HEK293 (cell line): ENCODE data around the gene PTH2R.
"Not testable (repeated sequence)": the region's sequence is repeated elsewhere in the genome, so short reads cannot be mapped to it uniquely, and the experiment has no call there.

Source experiments
- CTCF ChIA-PET: fragments of 350-600 bp; formaldehyde crosslinking; extraction: SDS; loops from one replicate; lab custom pipeline; 2021; ENCODE audit warnings: antibody characterized with exemption; lab: Yijun Ruan, JAX
- POLR2A ChIA-PET: fragments of 300-600 bp; formaldehyde crosslinking; extraction: SDS; loops from one replicate; lab custom pipeline; 2020; ENCODE audit warnings: antibody characterized with exemption, inconsistent platforms; lab: Yijun Ruan, JAX
- H3K27ac ChIP-seq: fragments of 200-500 bp; sonication (Bioruptor generic); 2 replicates; pipeline ENCODE4 v1.5.1; 2014; ENCODE audit warnings: low read depth, low read length, control low read depth, inconsistent platforms; ENCODE audit errors: extremely low read depth
- H3K36me3 ChIP-seq, 2 experiments: fragments of 200-500 bp in 1 of 2; sonication (Bioruptor generic) in 1 of 2; 1 replicate in 1 of 2; 2 replicates in 1 of 2; pipeline ENCODE4 v1.5.1; 2014 to 2017; ENCODE audit warnings: inconsistent platforms in 2 of 2, low read length in 2 of 2; ENCODE audit not compliant: control insufficient read depth in 2 of 2, insufficient read depth in 1 of 2
- H3K4me1 ChIP-seq: fragments of 200-500 bp; sonication (Bioruptor generic); 2 replicates; pipeline ENCODE4 v1.5.1; 2014; ENCODE audit warnings: mild to moderate bottlenecking, low read length, inconsistent platforms; ENCODE audit not compliant: control insufficient read depth, insufficient read depth
- H3K4me3 ChIP-seq: 2 replicates; pipeline ENCODE4 v1.5.1; 2011; ENCODE audit warnings: low read depth, mild to moderate bottlenecking, control low read depth, low read length, moderate library complexity
- H3K9me3 ChIP-seq: fragments of 200-500 bp; sonication (Bioruptor generic); 2 replicates; pipeline ENCODE4 v1.5.1; 2014; ENCODE audit warnings: low read depth, low read length, inconsistent platforms; ENCODE audit not compliant: control insufficient read depth, insufficient read depth
- HOXA7 ChIP-seq: sonication (generic); formaldehyde crosslinking; IDR thresholded peaks from 2 replicates; pipeline ENCODE4 v1.8.1; 2022; ENCODE audit warnings: missing genetic modification reagents, borderline replicate concordance
- HOXC10 ChIP-seq: sonication (generic); formaldehyde crosslinking; IDR thresholded peaks from 2 replicates; pipeline ENCODE4 v1.8.1; 2023; ENCODE audit warnings: mild to moderate bottlenecking, missing genetic modification reagents
- PRDM1 ChIP-seq: fragments of 450-650 bp; formaldehyde crosslinking; IDR thresholded peaks from 2 replicates; pipeline ENCODE4; 2016; ENCODE audit warnings: missing biosample characterization, missing genetic modification characterization
- ZFP37 ChIP-seq: fragments of 450-650 bp; formaldehyde crosslinking; IDR thresholded peaks from 2 replicates; pipeline ENCODE4 v1.5.1; 2016; ENCODE audit warnings: missing biosample characterization, missing genetic modification characterization
- ZFP41 ChIP-seq: fragments of 450-650 bp; formaldehyde crosslinking; IDR thresholded peaks from 2 replicates; pipeline ENCODE4 v1.5.1; 2016; ENCODE audit warnings: missing biosample characterization, missing genetic modification characterization, borderline replicate concordance
- ZNF138 ChIP-seq: fragments of 450-650 bp; formaldehyde crosslinking; IDR thresholded peaks from 2 replicates; pipeline ENCODE4 v1.5.1; 2016; ENCODE audit warnings: missing biosample characterization, missing genetic modification characterization, borderline replicate concordance
- ZNF16 ChIP-seq: fragments of 450-650 bp; formaldehyde crosslinking; IDR thresholded peaks from 2 replicates; pipeline ENCODE4 v1.5.1; 2016; ENCODE audit warnings: low read depth, missing biosample characterization, missing genetic modification characterization
- ZNF169 ChIP-seq: fragments of 450-650 bp; formaldehyde crosslinking; IDR thresholded peaks from 2 replicates; pipeline ENCODE4 v1.5.1; 2016; ENCODE audit warnings: missing biosample characterization, missing genetic modification characterization
- ZNF174 ChIP-seq: fragments of 450-650 bp; formaldehyde crosslinking; IDR thresholded peaks from 2 replicates; pipeline ENCODE4 v1.5.0; 2017; ENCODE audit warnings: missing biosample characterization, mild to moderate bottlenecking, missing genetic modification characterization
- ZNF202 ChIP-seq: fragments of 450-650 bp; formaldehyde crosslinking; IDR thresholded peaks from 2 replicates; pipeline ENCODE4 v1.5.1; 2016; ENCODE audit warnings: missing biosample characterization, missing genetic modification characterization, borderline replicate concordance
- ZNF221 ChIP-seq: fragments of 450-650 bp; formaldehyde crosslinking; IDR thresholded peaks from 2 replicates; pipeline ENCODE4 v1.5.1; 2017; ENCODE audit warnings: missing biosample characterization, missing genetic modification characterization, borderline replicate concordance
- ZNF239 ChIP-seq: fragments of 450-650 bp; formaldehyde crosslinking; IDR thresholded peaks from 2 replicates; pipeline ENCODE4 v1.5.1; 2016; ENCODE audit warnings: missing biosample characterization, missing genetic modification characterization
- ZNF423 ChIP-seq: fragments of 450-650 bp; formaldehyde crosslinking; IDR thresholded peaks from 2 replicates; pipeline ENCODE4 v1.5.1; 2016; ENCODE audit warnings: missing biosample characterization, missing genetic modification characterization
- ZNF433 ChIP-seq: fragments of 450-650 bp; formaldehyde crosslinking; IDR thresholded peaks from 2 replicates; pipeline ENCODE4 v1.5.1; 2016; ENCODE audit warnings: missing biosample characterization, missing genetic modification characterization, low read depth
- ZNF530 ChIP-seq: fragments of 450-650 bp; formaldehyde crosslinking; IDR thresholded peaks from 2 replicates; pipeline ENCODE4 v1.5.1; 2016; ENCODE audit warnings: low read depth, missing biosample characterization, missing genetic modification characterization
- ZNF548 ChIP-seq: fragments of 450-650 bp; formaldehyde crosslinking; IDR thresholded peaks from 2 replicates; pipeline ENCODE4 v1.5.1; 2016; ENCODE audit warnings: missing biosample characterization, missing genetic modification characterization
- ZNF626 ChIP-seq: fragments of 450-650 bp; sonication (Bioruptor Pico); formaldehyde crosslinking; IDR thresholded peaks from 2 replicates; pipeline ENCODE4 v1.5.1; 2018; ENCODE audit warnings: missing biosample characterization, missing genetic modification characterization, inconsistent platforms
- ZNF664 ChIP-seq: fragments of 450-650 bp; formaldehyde crosslinking; IDR thresholded peaks from 2 replicates; pipeline ENCODE4 v1.5.1; 2016; ENCODE audit warnings: missing biosample characterization, missing genetic modification characterization
- ZNF707 ChIP-seq: fragments of 450-650 bp; formaldehyde crosslinking; IDR thresholded peaks from 2 replicates; pipeline ENCODE4 v1.5.1; 2016; ENCODE audit warnings: missing biosample characterization, missing genetic modification characterization
- ZNF785 ChIP-seq: fragments of 450-650 bp; formaldehyde crosslinking; IDR thresholded peaks from 2 replicates; pipeline ENCODE4 v1.5.1; 2016; ENCODE audit warnings: missing biosample characterization, missing genetic modification characterization
- ZSCAN30 ChIP-seq: fragments of 450-650 bp; IDR thresholded peaks from 2 replicates; pipeline ENCODE4 v1.5.1; 2018; ENCODE audit warnings: missing biosample characterization, mild to moderate bottlenecking, missing genetic modification characterization, moderate library complexity
- TF ChIP-seq, protein P1 (sequence below): fragments of 450-650 bp; formaldehyde crosslinking; IDR thresholded peaks from 2 replicates; pipeline ENCODE4 v1.5.1; 2016; ENCODE audit warnings: missing biosample characterization, missing genetic modification characterization, borderline replicate concordance
- TF ChIP-seq, protein P2 (sequence below): fragments of 450-650 bp; formaldehyde crosslinking; IDR thresholded peaks from 2 replicates; pipeline ENCODE4 v1.5.1; 2016; ENCODE audit warnings: missing biosample characterization, missing genetic modification characterization

The PTH2R gene

DNA sequence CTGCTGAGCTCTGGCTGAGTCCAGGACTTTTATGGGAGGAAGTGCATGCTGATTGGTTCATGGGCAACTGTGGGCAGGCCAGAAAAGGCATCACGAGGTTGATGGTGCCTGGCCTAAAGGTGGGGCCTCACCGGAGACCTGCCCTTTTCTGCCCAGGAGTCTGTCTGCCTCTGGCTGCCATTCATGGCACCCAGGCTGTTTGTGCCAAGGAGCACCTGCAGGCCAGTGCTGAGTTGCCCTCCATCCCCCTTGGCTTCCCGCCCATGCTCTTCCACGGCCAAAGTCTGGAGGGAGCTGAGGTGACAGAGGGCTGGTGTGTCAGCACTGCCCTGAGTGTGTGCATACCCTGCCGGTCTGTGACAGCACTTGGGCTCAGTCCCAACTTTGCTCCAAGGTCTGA, 123.2 kb downstream of the PTH2R start:
- Histone ChIP-seq H3K4me3 (no peak overlapping the region), H3K9me3 (no peaks in the 10 kb centered on the region)
- CTCF ChIA-PET: interaction anchor here (0.7 kb wide), 1 partner anchor 64 kb away, joined by 4 read pairs; no protein-coding TSS in a partner anchor
- TF ChIP-seq ZNF626 (tag by site-specific recombination) (no peak), ZNF202 (tag by site-specific recombination) (no peak), ZNF169 (tag by site-specific recombination) (no peak), ZNF174 (no peak), HOXC10 (CRISPR knock-in tag) (no peak)
- TF ChIP-seq, all 188 proteins: peak for 0
- no peaks in the 10 kb centered on the region for H3K36me3 ChIP-seq
- H3K27ac ChIP-seq: no peak overlapping the region
- POLR2A ChIA-PET: no interaction called here
- H3K4me1 ChIP-seq: no peaks in the 10 kb centered on the region

DNA sequence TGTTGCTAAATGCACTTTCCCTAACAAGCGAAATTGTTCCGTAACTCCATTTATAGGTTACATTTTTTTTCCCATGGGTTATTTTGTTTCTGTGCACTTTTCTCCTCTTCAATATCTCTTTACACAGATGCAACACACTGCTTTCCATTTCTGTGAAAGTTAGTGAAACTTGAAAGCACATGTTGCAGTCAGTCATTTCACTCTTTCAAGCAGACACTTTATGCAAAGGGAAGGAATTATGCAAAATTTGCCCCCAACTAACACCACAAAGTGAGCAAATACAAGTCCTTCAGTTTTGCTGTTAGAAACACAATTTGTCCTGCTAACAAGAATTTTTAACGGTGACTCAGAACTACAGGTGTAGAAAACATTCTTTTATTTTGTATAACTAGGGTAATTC, 124.8 kb downstream of the PTH2R start:
- TF ChIP-seq HOXA7 (CRISPR knock-in tag) (no peak), ZNF221 (tag by site-specific recombination) (no peak), ZNF548 (tag by site-specific recombination) (no peak), PRDM1 (tag by site-specific recombination) (peak; percentile 66), ZNF433 (tag by site-specific recombination) (no peak), ZNF138 (tag by site-specific recombination) (no peak)
- TF ChIP-seq, protein P1, sequence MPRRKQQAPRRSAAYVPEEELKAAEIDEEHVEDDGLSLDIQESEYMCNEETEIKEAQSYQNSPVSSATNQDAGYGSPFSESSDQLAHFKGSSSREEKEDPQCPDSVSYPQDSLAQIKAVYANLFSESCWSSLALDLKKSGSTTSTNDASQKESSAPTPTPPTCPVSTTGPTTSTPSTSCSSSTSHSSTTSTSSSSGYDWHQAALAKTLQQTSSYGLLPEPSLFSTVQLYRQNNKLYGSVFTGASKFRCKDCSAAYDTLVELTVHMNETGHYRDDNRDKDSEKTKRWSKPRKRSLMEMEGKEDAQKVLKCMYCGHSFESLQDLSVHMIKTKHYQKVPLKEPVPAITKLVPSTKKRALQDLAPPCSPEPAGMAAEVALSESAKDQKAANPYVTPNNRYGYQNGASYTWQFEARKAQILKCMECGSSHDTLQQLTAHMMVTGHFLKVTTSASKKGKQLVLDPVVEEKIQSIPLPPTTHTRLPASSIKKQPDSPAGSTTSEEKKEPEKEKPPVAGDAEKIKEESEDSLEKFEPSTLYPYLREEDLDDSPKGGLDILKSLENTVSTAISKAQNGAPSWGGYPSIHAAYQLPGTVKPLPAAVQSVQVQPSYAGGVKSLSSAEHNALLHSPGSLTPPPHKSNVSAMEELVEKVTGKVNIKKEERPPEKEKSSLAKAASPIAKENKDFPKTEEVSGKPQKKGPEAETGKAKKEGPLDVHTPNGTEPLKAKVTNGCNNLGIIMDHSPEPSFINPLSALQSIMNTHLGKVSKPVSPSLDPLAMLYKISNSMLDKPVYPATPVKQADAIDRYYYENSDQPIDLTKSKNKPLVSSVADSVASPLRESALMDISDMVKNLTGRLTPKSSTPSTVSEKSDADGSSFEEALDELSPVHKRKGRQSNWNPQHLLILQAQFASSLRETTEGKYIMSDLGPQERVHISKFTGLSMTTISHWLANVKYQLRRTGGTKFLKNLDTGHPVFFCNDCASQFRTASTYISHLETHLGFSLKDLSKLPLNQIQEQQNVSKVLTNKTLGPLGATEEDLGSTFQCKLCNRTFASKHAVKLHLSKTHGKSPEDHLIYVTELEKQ (tag by site-specific recombination): no peak
- Histone ChIP-seq H3K4me1 (no peaks in the 10 kb centered on the region), H3K9me3 (no peaks in the 10 kb centered on the region), H3K4me3 (no peak overlapping the region), H3K36me3 (no peaks in the 10 kb centered on the region), H3K27ac (no peak overlapping the region)
- ChIA-PET POLR2A (interaction anchor here (0.6 kb wide), 1 partner anchor 263 kb away, joined by 6 read pairs; no protein-coding TSS in a partner anchor), CTCF (no interaction called here)

DNA sequence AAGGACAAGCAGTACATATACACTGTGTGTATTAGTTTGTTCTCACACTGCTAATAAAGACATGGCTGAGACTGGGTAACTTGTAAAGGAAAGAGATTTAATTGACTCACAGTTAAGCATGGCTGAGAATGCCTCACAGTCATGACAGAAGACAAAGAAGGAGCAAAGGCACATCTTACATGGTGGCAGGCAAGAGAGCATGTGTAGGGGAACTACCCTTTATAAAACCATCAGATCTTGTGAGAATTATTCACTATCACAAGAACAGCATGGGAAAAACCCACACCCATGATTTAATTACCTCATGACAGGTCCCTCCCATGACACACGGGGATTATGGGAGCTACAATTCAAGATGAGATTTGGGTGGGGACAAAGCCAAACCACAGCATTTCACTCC, 129.0 kb downstream of the PTH2R start:
- H3K9me3 ChIP-seq, H3K4me1 ChIP-seq, H3K27ac ChIP-seq, POLR2A ChIA-PET, CTCF ChIA-PET, H3K36me3 ChIP-seq, H3K4me3 ChIP-seq: not testable (repeated sequence)

DNA sequence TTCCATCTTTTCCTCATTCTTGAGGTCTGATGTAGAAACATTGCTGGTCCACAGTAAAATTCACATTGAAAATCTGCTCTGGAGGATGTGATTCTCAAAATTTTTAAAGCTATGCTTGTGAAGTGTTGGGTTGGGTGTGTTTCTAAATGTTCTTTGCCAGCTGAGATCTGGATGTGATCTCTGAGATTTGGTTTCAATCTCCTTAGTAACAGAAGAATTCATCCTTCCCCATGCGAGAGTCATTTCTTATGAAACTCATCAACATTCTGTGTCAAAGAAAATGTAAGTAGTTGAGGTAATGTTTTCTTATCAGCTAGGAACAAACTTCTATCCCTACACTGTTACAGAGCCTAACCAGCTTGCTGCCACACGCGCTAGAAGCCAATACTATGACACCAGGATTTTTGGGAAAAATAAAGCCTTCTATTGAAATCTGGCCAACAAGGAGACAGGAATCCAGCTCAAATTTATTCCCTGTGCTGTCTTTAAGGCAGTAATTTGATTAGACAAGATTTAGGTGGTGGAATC, 134.9 kb downstream of the PTH2R start:
- Histone ChIP-seq H3K4me1 (no peaks in the 10 kb centered on the region), H3K9me3 (no peaks in the 10 kb centered on the region), H3K4me3 (no peak overlapping the region), H3K27ac (no peak overlapping the region), H3K36me3 (no peaks in the 10 kb centered on the region)
- POLR2A ChIA-PET: no interaction called here
- no peak for TF ChIP-seq ZSCAN30 (tag by site-specific recombination)
- TF ChIP-seq ZNF239 (tag by site-specific recombination): no peak
- no peak for TF ChIP-seq HOXC10 (CRISPR knock-in tag)
- no peak for TF ChIP-seq ZNF16
- no peak for TF ChIP-seq ZNF530 (tag by site-specific recombination)
- TF ChIP-seq ZNF785 (tag by site-specific recombination): no peak
- TF ChIP-seq ZNF664 (tag by site-specific recombination): no peak
- TF ChIP-seq, protein P2, sequence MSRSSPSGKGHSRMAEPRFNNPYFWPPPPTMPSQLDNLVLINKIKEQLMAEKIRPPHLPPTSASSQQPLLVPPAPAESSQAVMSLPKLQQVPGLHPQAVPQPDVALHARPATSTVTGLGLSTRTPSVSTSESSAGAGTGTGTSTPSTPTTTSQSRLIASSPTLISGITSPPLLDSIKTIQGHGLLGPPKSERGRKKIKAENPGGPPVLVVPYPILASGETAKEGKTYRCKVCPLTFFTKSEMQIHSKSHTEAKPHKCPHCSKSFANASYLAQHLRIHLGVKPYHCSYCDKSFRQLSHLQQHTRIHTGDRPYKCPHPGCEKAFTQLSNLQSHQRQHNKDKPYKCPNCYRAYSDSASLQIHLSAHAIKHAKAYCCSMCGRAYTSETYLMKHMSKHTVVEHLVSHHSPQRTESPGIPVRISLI (tag by site-specific recombination): no peak
- TF ChIP-seq ZNF707 (tag by site-specific recombination): no peak
- TF ChIP-seq ZFP37 (tag by site-specific recombination): no peak
- no peak for TF ChIP-seq ZFP41
- TF ChIP-seq ZNF423 (tag by site-specific recombination): no peak
- CTCF ChIA-PET: no interaction called here
